Measurements from ENCODE around the gene ATG9B. TPM values are rescaled to one million over a fixed set of nuclear protein-coding genes. Genes with fewer than 3 reads are reported as not detected.

Gene ATG9B
- polyA plus RNA-seq, 1 of the 3 experiments (the other 2 are of a cell fraction) = 0.67 TPM

- DNase-seq = no peak
- 89% methylated on average over 16 of the region's 16 CpGs for WGBS (ENCODE audit: low lambda C conversion rate)
- H3K9me2 ChIP-seq = no peaks in the 10 kb centered on the region
- H3K9me3 ChIP-seq = no peaks in the 10 kb centered on the region
- H3K27ac ChIP-seq (ENCODE audit: low read depth in 2 of 2, low read length in 1 of 2) = no peak overlapping the region
- H3K9ac ChIP-seq = no peak overlapping the region
- no peak overlapping the region for H3K4me2 ChIP-seq
- H3K27me3 ChIP-seq (ENCODE audit: insufficient read depth) = 0 out of 2 replicates have a peak, but pooled peaks cover 5% of the 10 kb centered on the region
- H3K4me3 ChIP-seq (ENCODE audit: low read depth in 2 of 2, low read length in 1 of 2) = no peak overlapping the region
- no peaks in the 10 kb centered on the region for H3K4me1 ChIP-seq (ENCODE audit: control insufficient read depth in 1 of 2, insufficient read depth in 2 of 2, low read depth in 1 of 2, low read length in 1 of 2)
- H3K79me2 ChIP-seq (ENCODE audit: insufficient read depth) = no peaks in the 10 kb centered on the region
- ChIA-PET CTCF (interaction anchor here (1.0 to 10.7 kb wide), 6 partner anchors 9 to 103 kb away, joined by 3 to 107 read pairs (median 9); partner anchors contain the start of gene ATG9B), POLR2A (no interaction called here)
- no peaks in the 10 kb centered on the region for H3F3A ChIP-seq (replicated peaks; ENCODE audit: insufficient read depth)
- TF ChIP-seq FOXJ3 (CRISPR knock-in tag; IDR thresholded peaks at IDR 0.05) (no peak), TEAD4 (IDR thresholded peaks at IDR 0.05; ENCODE audit: borderline replicate concordance, insufficient read depth) (no peak), NRF1 (IDR thresholded peaks at IDR 0.05; ENCODE audit: low read depth, low read length) (no peak), NFIC (IDR thresholded peaks at IDR 0.05; ENCODE audit: borderline replicate concordance) (no peak), SIN3A (IDR thresholded peaks at IDR 0.05; ENCODE audit: borderline replicate concordance, low read depth, low read length) (no peak), ZBTB33 (IDR thresholded peaks at IDR 0.05; ENCODE audit: borderline replicate concordance, low read depth) (no peak)
- TF ChIP-seq, protein P1, sequence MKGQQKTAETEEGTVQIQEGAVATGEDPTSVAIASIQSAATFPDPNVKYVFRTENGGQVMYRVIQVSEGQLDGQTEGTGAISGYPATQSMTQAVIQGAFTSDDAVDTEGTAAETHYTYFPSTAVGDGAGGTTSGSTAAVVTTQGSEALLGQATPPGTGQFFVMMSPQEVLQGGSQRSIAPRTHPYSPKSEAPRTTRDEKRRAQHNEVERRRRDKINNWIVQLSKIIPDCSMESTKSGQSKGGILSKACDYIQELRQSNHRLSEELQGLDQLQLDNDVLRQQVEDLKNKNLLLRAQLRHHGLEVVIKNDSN (IDR thresholded peaks at IDR 0.05; ENCODE audit: borderline replicate concordance, low read depth) = no peak
- H2AFZ ChIP-seq (ENCODE audit: low read depth) = no peak overlapping the region
- no peaks in the 10 kb centered on the region for H4K20me1 ChIP-seq (ENCODE audit: insufficient read depth)
- no peaks in the 10 kb centered on the region for H3K36me3 ChIP-seq (replicated peaks in 1 of 2; ENCODE audit: control insufficient read depth in 1 of 2, insufficient read depth in 2 of 2, low read length in 1 of 2)
Observed at GRCh38 chr7:151001546-151001945, 22.7 kb downstream of the ATG9B start.

- WGBS (ENCODE audit: low lambda C conversion rate) = 80% methylated on average over 12 of the region's 13 CpGs
Observed at GRCh38 chr7:151000897-151001495, 23.3 kb downstream of the ATG9B start.

More at GRCh38 chr7:151000897-151001495, 23.3 kb downstream of the ATG9B start:
- Histone ChIP-seq H3K4me3 (ENCODE audit: low read depth in 2 of 2, low read length in 1 of 2) (no peak overlapping the region), H3K9me2 (no peaks in the 10 kb centered on the region), H3K9me3 (no peaks in the 10 kb centered on the region), H3K9ac (no peak overlapping the region), H2AFZ (ENCODE audit: low read depth) (no peak overlapping the region), H4K20me1 (ENCODE audit: insufficient read depth) (no peaks in the 10 kb centered on the region), H3K27ac (ENCODE audit: low read depth in 2 of 2, low read length in 1 of 2) (no peak overlapping the region), H3K79me2 (ENCODE audit: insufficient read depth) (no peaks in the 10 kb centered on the region), H3F3A (replicated peaks; ENCODE audit: insufficient read depth) (no peaks in the 10 kb centered on the region), H3K4me2 (no peak overlapping the region), H3K36me3 (replicated peaks in 1 of 2; ENCODE audit: control insufficient read depth in 1 of 2, insufficient read depth in 2 of 2, low read length in 1 of 2) (no peaks in the 10 kb centered on the region), H3K27me3 (ENCODE audit: insufficient read depth) (0 out of 2 replicates have a peak, but pooled peaks cover 5% of the 10 kb centered on the region), H3K4me1 (ENCODE audit: control insufficient read depth in 1 of 2, insufficient read depth in 2 of 2, low read depth in 1 of 2, low read length in 1 of 2) (no peaks in the 10 kb centered on the region)
- ChIA-PET POLR2A (no interaction called here), CTCF (interaction anchor here (1.0 to 10.7 kb wide), 7 partner anchors 10 to 213 kb away, joined by 3 to 107 read pairs (median 7); partner anchors contain the start of gene ATG9B)
- no peak for TF ChIP-seq GABPA (IDR thresholded peaks at IDR 0.05; ENCODE audit: low read depth)
- TF ChIP-seq TEAD4 (IDR thresholded peaks at IDR 0.05; ENCODE audit: borderline replicate concordance, insufficient read depth) = no peak
- no peak for TF ChIP-seq RFX5 (IDR thresholded peaks at IDR 0.05; ENCODE audit: low read length)
- TF ChIP-seq TAF1 (IDR thresholded peaks at IDR 0.05; ENCODE audit: borderline replicate concordance, low read depth, low read length) = no peak
- TF ChIP-seq CHD2 (IDR thresholded peaks at IDR 0.05; ENCODE audit: low read length, partially characterized antibody) = no peak
- TF ChIP-seq USF2 (IDR thresholded peaks at IDR 0.05; ENCODE audit: borderline replicate concordance, low read depth, low read length) = no peak
- TF ChIP-seq GATA2 (CRISPR knock-in tag; IDR thresholded peaks at IDR 0.05) = no peak
- TF ChIP-seq MXI1 (IDR thresholded peaks at IDR 0.05; ENCODE audit: low read depth, low read length) = no peak
- no peak for TF ChIP-seq RAD21 (IDR thresholded peaks at IDR 0.05; ENCODE audit: low read length)
- TF ChIP-seq POLR2AphosphoS5 (IDR thresholded peaks at IDR 0.05; ENCODE audit: low read depth, low read length) = no peak
- no peak for TF ChIP-seq EP300 (IDR thresholded peaks at IDR 0.05; ENCODE audit: borderline replicate concordance in 1 of 2, low read depth in 1 of 2, low read length in 1 of 2)
- TF ChIP-seq FOSL2 (IDR thresholded peaks at IDR 0.05; ENCODE audit: borderline replicate concordance, low read depth) = no peak
- DNase-seq = no peak
